Hepatocyte (in vitro differentiated cells): ENCODE results near the gene GGT7. TPM values are rescaled to one million over a fixed set of nuclear protein-coding genes. Genes with fewer than 3 reads are reported as not detected.
A peak's percentile ranks its signal among the peaks of the same experiment; 100 is the strongest.

Experiments
- DNase-seq: peaks from one replicate; pipeline ENCODE4 v3.0.0-alpha.2; 2016; ENCODE audit warnings: low spot score
- H2AFZ ChIP-seq: fragments of 200-600 bp; sonication (generic); 2 replicates; pipeline ENCODE4 v1.6.0; 2016; ENCODE audit warnings: antibody characterized with exemption, mild to moderate bottlenecking
- H3K27ac ChIP-seq: fragments of 200-600 bp; sonication (generic); 2 replicates; pipeline ENCODE4 v1.5.1; 2016; ENCODE audit warnings: mild to moderate bottlenecking
- H3K27me3 ChIP-seq: fragments of 200-600 bp; sonication (generic); 2 replicates; pipeline ENCODE4 v1.6.1; 2016
- H3K36me3 ChIP-seq: fragments of 200-600 bp; sonication (generic); replicated peaks from 2 replicates; pipeline ENCODE4 v1.5.1; 2016; ENCODE audit warnings: low read depth; ENCODE audit not compliant: insufficient read depth
- H3K4me1 ChIP-seq: fragments of 200-600 bp; sonication (generic); 2 replicates; pipeline ENCODE4 v1.5.1; 2016; ENCODE audit warnings: mild to moderate bottlenecking, moderate library complexity; ENCODE audit not compliant: insufficient read depth
- H3K4me2 ChIP-seq: fragments of 200-600 bp; sonication (generic); 2 replicates; pipeline ENCODE4 v1.6.0; 2016
- H3K4me3 ChIP-seq: fragments of 200-600 bp; sonication (generic); 2 replicates; pipeline ENCODE4 v1.5.1; 2016; ENCODE audit warnings: mild to moderate bottlenecking
- H3K79me2 ChIP-seq: fragments of 200-600 bp; sonication (generic); 2 replicates; pipeline ENCODE4 v1.6.0; 2017; ENCODE audit warnings: mild to moderate bottlenecking
- H3K9me2 ChIP-seq: fragments of 200-600 bp; sonication (generic); replicated peaks from 2 replicates; pipeline ENCODE4 v1.6.0; 2017; ENCODE audit warnings: mild to moderate bottlenecking; ENCODE audit not compliant: insufficient read depth
- H3K9me3 ChIP-seq: fragments of 200-600 bp; sonication (generic); 2 replicates; pipeline ENCODE4 v1.5.1; 2016; ENCODE audit warnings: low read depth, mild to moderate bottlenecking
- H4K20me1 ChIP-seq: fragments of 200-600 bp; sonication (generic); 2 replicates; pipeline ENCODE4 v1.6.0; 2016; ENCODE audit warnings: mild to moderate bottlenecking; ENCODE audit not compliant: insufficient read depth, poor library complexity, severe bottlenecking
- CTCF ChIP-seq: fragments of 200-600 bp; sonication (generic); IDR thresholded peaks from 2 replicates; pipeline ENCODE4 v1.5.1; 2016; ENCODE audit warnings: antibody characterized with exemption, mild to moderate bottlenecking; ENCODE audit not compliant: poor library complexity
- EZH2 ChIP-seq: fragments of 200-600 bp; sonication (generic); IDR thresholded peaks from 2 replicates; pipeline ENCODE4 v1.6.1; 2016; ENCODE audit warnings: antibody characterized with exemption, mild to moderate bottlenecking, borderline replicate concordance
- EZH2phosphoT487 ChIP-seq: fragments of 200-600 bp; sonication (generic); IDR thresholded peaks from one replicate; pipeline ENCODE4 v1.6.1; 2018; ENCODE audit warnings: antibody characterized with exemption, mild to moderate bottlenecking, low read depth, moderate library complexity; ENCODE audit not compliant: unreplicated experiment, severe bottlenecking
- WGBS: methylation state at CpG from one replicate; pipeline ENCODE4 v1.1.6; 2016; ENCODE audit warnings: low lambda C conversion rate; ENCODE audit errors: missing lambda C conversion rate; 5-methylcytosine and 5-hydroxymethylcytosine counted together
- polyA plus RNA-seq: library from polyadenylated mRNA; unstranded; fragments of >200 nt; fragmentation: Nextera tagmentation; extraction: Ambion mirVana; gene quantifications from 2 replicates; pipeline ENCODE4 v1.2.1, GENCODE V29; 2016
- total RNA-seq: library from RNA; depleted of rRNA; stranded (reverse); fragments of >200 nt; gene quantifications from 2 replicates; pipeline ENCODE4 v1.2.3, GENCODE V29; 2014

GGT7 gene
- total and polyA plus RNA-seq, 2 experiments from 2014 or later = 9.8 to 18.2 TPM

DNA sequence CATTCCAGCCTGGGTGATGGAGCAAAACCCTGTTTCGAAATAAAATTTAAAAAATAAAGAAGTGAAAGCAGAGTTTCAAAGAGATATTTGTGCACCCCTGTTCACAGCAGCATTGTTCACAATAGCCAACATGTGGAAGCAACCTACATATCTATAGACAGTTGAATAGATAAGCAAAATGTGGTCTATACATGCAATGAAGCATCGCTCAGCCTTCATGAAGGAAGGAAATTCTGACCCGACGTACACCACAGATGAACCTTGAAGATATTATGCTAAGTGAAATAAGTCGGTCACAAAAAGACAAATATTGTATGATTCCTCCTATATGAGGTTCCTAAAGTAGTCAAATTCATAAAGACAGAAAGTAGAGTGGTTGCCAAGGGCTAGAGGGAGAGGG, 40.7 kb downstream of the GGT7 start:
- Histone ChIP-seq H2AFZ (no peak overlapping the region), H3K27me3 (no peaks in the 10 kb centered on the region), H3K4me1 (no peaks in the 10 kb centered on the region), H3K79me2 (no peaks in the 10 kb centered on the region), H3K4me2 (no peak overlapping the region), H3K9me3 (no peaks in the 10 kb centered on the region), H3K4me3 (no peak overlapping the region), H3K36me3 (no peaks in the 10 kb centered on the region), H3K9me2 (no peaks in the 10 kb centered on the region), H3K27ac (no peak overlapping the region), H4K20me1 (no peaks in the 10 kb centered on the region)
- 88% methylated on average over 5 of the region's 5 CpGs for WGBS
- TF ChIP-seq EZH2 (no peak), CTCF (no peak), EZH2phosphoT487 (no peak)
- DNase-seq = no peak

GRCh38 chr20:34829191-34829590, 43.5 kb downstream of the GGT7 start:
- Histone ChIP-seq H3K9me2 (no peaks in the 10 kb centered on the region), H3K79me2 (peaks cover 9% of the 10 kb centered on the region), H3K4me2 (no peak overlapping the region), H3K9me3 (no peaks in the 10 kb centered on the region), H3K36me3 (no peaks in the 10 kb centered on the region), H3K27me3 (no peaks in the 10 kb centered on the region), H3K27ac (no peak overlapping the region), H3K4me1 (peaks cover under 1% of the 10 kb centered on the region), H3K4me3 (no peak overlapping the region), H4K20me1 (no peaks in the 10 kb centered on the region), H2AFZ (no peak overlapping the region)
- no peak for TF ChIP-seq CTCF
- no peak for TF ChIP-seq EZH2phosphoT487
- no peak for TF ChIP-seq EZH2
- WGBS = 79% methylated on average over 3 of the region's 3 CpGs
- no peak for DNase-seq

DNA sequence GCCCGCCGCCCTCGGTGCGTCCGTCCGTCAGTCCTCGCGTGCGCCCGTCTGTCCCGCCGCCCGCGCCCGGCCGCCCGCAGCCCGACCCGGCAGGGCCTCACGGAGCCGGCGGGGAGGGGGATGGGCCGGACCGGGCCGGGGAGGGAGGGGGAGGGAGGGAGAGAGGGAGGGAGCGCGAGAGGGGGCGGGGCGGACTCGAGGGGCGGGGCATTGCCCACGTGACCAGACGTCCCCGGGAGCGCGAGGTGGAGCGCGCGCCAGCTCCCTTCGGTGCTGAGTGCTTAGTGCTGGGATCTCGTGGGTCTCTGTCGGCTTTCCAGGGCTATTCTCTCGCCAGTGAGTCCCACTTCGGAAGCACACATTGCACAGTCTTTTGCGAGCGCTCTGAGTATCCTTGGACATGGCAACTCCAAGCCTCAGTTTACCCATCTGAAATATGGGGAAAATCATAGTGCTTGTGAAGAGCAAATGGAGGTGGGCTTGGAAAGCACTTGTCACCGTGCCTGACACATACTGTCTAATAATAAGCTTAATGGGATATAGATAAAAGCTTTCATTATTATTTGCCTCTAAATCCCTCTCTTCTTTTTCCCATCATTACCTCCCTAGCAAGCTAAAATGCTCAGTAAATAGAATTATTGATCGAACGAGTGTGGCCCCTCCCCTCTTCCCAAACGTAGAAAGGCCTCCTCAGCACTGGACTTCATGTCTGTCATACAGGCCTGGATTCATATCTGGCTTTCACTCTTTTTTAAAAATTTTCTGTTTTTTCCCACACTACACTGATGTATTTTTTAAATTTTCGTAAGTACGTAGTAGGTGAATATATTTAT, 46.9 kb downstream of the GGT7 start, which contains the start of gene NCOA6:
Gene NCOA6 (minus strand): TSS at position 122 of the 833 bp plus-strand sequence. CDS start 43,296 bp downstream, outside the sequence.
- no peaks in the 10 kb centered on the region for H3K9me2 ChIP-seq
- H4K20me1 ChIP-seq = peaks cover 28% of the 10 kb centered on the region
- no peaks in the 10 kb centered on the region for H3K27me3 ChIP-seq
- no peaks in the 10 kb centered on the region for H3K36me3 ChIP-seq
- WGBS = 29% methylated on average over 18 of the region's 52 CpGs
- peaks cover 43% of the 10 kb centered on the region for H3K79me2 ChIP-seq
- H3K4me1 ChIP-seq = peaks cover 25% of the 10 kb centered on the region
- no peaks in the 10 kb centered on the region for H3K9me3 ChIP-seq
- H3K27ac ChIP-seq = peak within 1 kb of the TSS; percentile 94
- H3K4me3 ChIP-seq = peak within 1 kb of the TSS; percentile 53
- peak within 1 kb of the TSS; percentile 90 for H3K4me2 ChIP-seq
- TF ChIP-seq EZH2 (no peak), EZH2phosphoT487 (no peak), CTCF (no peak)
- peak within 1 kb of the TSS; percentile 86 for H2AFZ ChIP-seq
- peak; percentile 93 for DNase-seq
